ENCODE measurements around the gene CBY1. TPM values are rescaled to one million over a fixed set of nuclear protein-coding genes. Genes with fewer than 3 reads are reported as not detected.

Gene CBY1
- 14.0 TPM for total RNA-seq

GRCh38 chr22:38656256-38657044 is at the start of gene CBY1, which contains the start of gene FAM227A:
CBY1 (plus strand) TSS chr22:38656638; CDS start chr22:38668055, 11,417 bp downstream.
FAM227A (minus strand) TSS chr22:38656392; CDS start chr22:38650168, 6,224 bp downstream.
- peak; percentile 43 to 89 for DNase-seq (ENCODE audit: low spot score in 2 of 2)
- Histone ChIP-seq H3K36me3 (no peaks in the 10 kb centered on the region), H3K9me3 (no peaks in the 10 kb centered on the region), H3K27ac (peak within 1 kb of the TSS; percentile 68 to 79), H3K4me3 (peak within 1 kb of the TSS; percentile 82 to 88), H3K4me1 (peaks cover 0 to 9% of the 10 kb centered on the region in 2 donors), H3K27me3 (no peaks in the 10 kb centered on the region)
- TF ChIP-seq CTCF (IDR thresholded peaks at IDR 0.05) = no peak
- intact Hi-C loops (cut with DNase I) = no loop called here

- no peak for TF ChIP-seq CTCF (IDR thresholded peaks at IDR 0.05)
- H3K36me3 ChIP-seq = no peaks in the 10 kb centered on the region
- no peaks in the 10 kb centered on the region for H3K27me3 ChIP-seq
- no peak overlapping the region for H3K4me3 ChIP-seq
- DNase-seq (ENCODE audit: low spot score in 2 of 2) = no peak
- H3K27ac ChIP-seq = no peak overlapping the region
- H3K9me3 ChIP-seq = no peaks in the 10 kb centered on the region
- intact Hi-C loops (cut with DNase I) = no loop called here
- H3K4me1 ChIP-seq = no peaks in the 10 kb centered on the region
Observed at GRCh38 chr22:38607680-38608079, 48.8 kb upstream of the CBY1 start.

- no peaks in the 10 kb centered on the region for H3K4me1 ChIP-seq
- no peak overlapping the region for H3K27ac ChIP-seq
- intact Hi-C loops (cut with DNase I) = no loop called here
- no peaks in the 10 kb centered on the region for H3K27me3 ChIP-seq
- no peaks in the 10 kb centered on the region for H3K9me3 ChIP-seq
- H3K4me3 ChIP-seq = no peak overlapping the region
- TF ChIP-seq CTCF (IDR thresholded peaks at IDR 0.05) = no peak
- no peak for DNase-seq (ENCODE audit: low spot score in 2 of 2)
- H3K36me3 ChIP-seq = no peaks in the 10 kb centered on the region
Observed at GRCh38 chr22:38608992-38609750, 47.3 kb upstream of the CBY1 start.

GRCh38 chr22:38610234-38610633 is 46.2 kb upstream of the CBY1 start:
- H3K9me3 ChIP-seq = no peaks in the 10 kb centered on the region
- intact Hi-C loops (cut with DNase I) = no loop called here
- no peaks in the 10 kb centered on the region for H3K4me1 ChIP-seq
- H3K27ac ChIP-seq = no peak overlapping the region
- H3K36me3 ChIP-seq = no peaks in the 10 kb centered on the region
- TF ChIP-seq CTCF (IDR thresholded peaks at IDR 0.05) = no peak
- H3K27me3 ChIP-seq = no peaks in the 10 kb centered on the region
- no peak for DNase-seq (ENCODE audit: low spot score in 2 of 2)
- H3K4me3 ChIP-seq = no peak overlapping the region

GRCh38 chr22:38611559-38611958 is 44.9 kb upstream of the CBY1 start:
- DNase-seq (ENCODE audit: low spot score in 2 of 2) = no peak
- H3K9me3 ChIP-seq = no peaks in the 10 kb centered on the region
- intact Hi-C loops (cut with DNase I) = no loop called here
- H3K27ac ChIP-seq = no peak overlapping the region
- TF ChIP-seq CTCF (IDR thresholded peaks at IDR 0.05) = no peak
- no peak overlapping the region for H3K4me3 ChIP-seq
- H3K36me3 ChIP-seq = no peaks in the 10 kb centered on the region
- no peaks in the 10 kb centered on the region for H3K27me3 ChIP-seq
- H3K4me1 ChIP-seq = no peaks in the 10 kb centered on the region
